DMS 273 (cell line): ENCODE data around the gene MLXIP.
"Not testable (repeated sequence)": the region's sequence is repeated elsewhere in the genome, so short reads cannot be mapped to it uniquely, and the experiment has no call there.

Experiments
- DNase-seq: peaks from one replicate; lab custom pipeline; 2025; ENCODE audit not compliant: unreplicated experiment; lab: John Stamatoyannopoulos, UW

MLXIP gene

GRCh38 chr12:122054842-122055520, 23.6 kb upstream of the MLXIP start:
- DNase-seq = no peak

GRCh38 chr12:122056406-122056805, 22.1 kb upstream of the MLXIP start:
- DNase-seq = not testable (repeated sequence)

- no peak for DNase-seq
Measured at GRCh38 chr12:122057007-122057735, 21.4 kb upstream of the MLXIP start.

- no peak for DNase-seq
Measured at GRCh38 chr12:122057769-122058168, 20.8 kb upstream of the MLXIP start.

GRCh38 chr12:122058549-122059149, 19.9 kb upstream of the MLXIP start:
- DNase-seq = no peak

GRCh38 chr12:122059203-122059960, 19.2 kb upstream of the MLXIP start:
- no peak for DNase-seq

- DNase-seq = no peak
Measured at GRCh38 chr12:122060081-122060501, 18.5 kb upstream of the MLXIP start.

- no peak for DNase-seq
Measured at GRCh38 chr12:122061253-122061652, 17.3 kb upstream of the MLXIP start.

- DNase-seq = no peak
Measured at GRCh38 chr12:122062832-122063693, 15.5 kb upstream of the MLXIP start.

- no peak for DNase-seq
Measured at GRCh38 chr12:122063694-122064024, 14.9 kb upstream of the MLXIP start.

GRCh38 chr12:122064025-122064777, 14.4 kb upstream of the MLXIP start:
- peak; percentile 96 for DNase-seq

GRCh38 chr12:122064780-122065588, 13.6 kb upstream of the MLXIP start:
- peak; percentile 58 for DNase-seq

GRCh38 chr12:122067548-122067947, 11.0 kb upstream of the MLXIP start:
- DNase-seq = no peak

- peak; percentile 11 for DNase-seq
Measured at GRCh38 chr12:122067966-122068365, 10.6 kb upstream of the MLXIP start.

GRCh38 chr12:122072031-122072970, 6.3 kb upstream of the MLXIP start:
- DNase-seq = peak; percentile 56

- no peak for DNase-seq
Measured at GRCh38 chr12:122073815-122074214, 4.7 kb upstream of the MLXIP start.

- no peak for DNase-seq
Measured at GRCh38 chr12:122076743-122077495, 1.6 kb upstream of the MLXIP start.
